A549 (cell line): ENCODE measurements around the gene AMIGO3. TPM values are rescaled to one million over a fixed set of nuclear protein-coding genes. Genes with fewer than 3 reads are reported as not detected.

Experiments
- ATAC-seq, 2 experiments: fragments of 200-7000 bp in 1 of 2; fragments of >200 bp in 1 of 2; cut with Nextera tagmentation in 1 of 2; cut with Tn5 transposase in 1 of 2; 3 replicates each; pipeline versions ENCODE4 v1.8.0 to v1.9.1; 2018 to 2020; ENCODE audit warnings: mild to moderate bottlenecking in 1 of 2, moderate library complexity in 1 of 2
- CTCF ChIA-PET: fragments of 300-600 bp; sonication (Branson Sonifier 250); formaldehyde crosslinking; extraction: SDS; loops from one replicate; lab custom pipeline; 2021; ENCODE audit warnings: antibody characterized with exemption, inconsistent platforms; lab: Yijun Ruan, JAX
- POLR2A ChIA-PET: fragments of 350-600 bp; formaldehyde crosslinking; extraction: SDS; loops from one replicate; lab custom pipeline; 2021; ENCODE audit warnings: antibody characterized with exemption, inconsistent platforms; lab: Yijun Ruan, JAX
- DNase-seq, 2 experiments: peaks; one replicate each; pipeline versions ENCODE4 v3.0.0 to v3.0.0-alpha.2; 2011 to 2016; ENCODE audit warnings: low read depth in 1 of 2, low spot score in 1 of 2
- FAIRE-seq: peaks from 2 replicates; lab custom pipeline; 2011; peaks lifted over from hg19 to GRCh38; lab: Jason Lieb, UNC
- H3K27ac ChIP-seq, 2 experiments: fragments of >200 bp; sonication (Bioruptor Twin); formaldehyde crosslinking; 3 replicates each; pipeline ENCODE4 v1.5.1; 2016 to 2017
- H3K4me1 ChIP-seq: fragments of >200 bp; sonication (Bioruptor Twin); formaldehyde crosslinking; 3 replicates; pipeline ENCODE4 v1.6.1; 2016
- H3K4me2 ChIP-seq: fragments of >200 bp; sonication (Bioruptor Twin); formaldehyde crosslinking; 3 replicates; pipeline ENCODE4 v1.6.1; 2016
- H3K4me3 ChIP-seq: fragments of >200 bp; sonication (Bioruptor Twin); formaldehyde crosslinking; 3 replicates; pipeline ENCODE4 v1.5.1; 2016
- H3K9me3 ChIP-seq: fragments of >200 bp; sonication (Bioruptor Twin); formaldehyde crosslinking; 3 replicates; pipeline ENCODE4 v1.6.1; 2016
- ATOH8 ChIP-seq: fragments of 250-450 bp; sonication (Bioruptor Pico); IDR thresholded peaks from 2 replicates; pipeline ENCODE4 v1.5.0; 2020; ENCODE audit warnings: low read depth, mild to moderate bottlenecking, moderate library complexity
- BHLHE40 ChIP-seq: IDR thresholded peaks from 2 replicates; pipeline ENCODE4 v1.6.1; 2012; ENCODE audit warnings: low read depth, low read length, inconsistent platforms
- CTCF ChIP-seq: fragments of >200 bp; sonication (Bioruptor Twin); formaldehyde crosslinking; IDR thresholded peaks from 3 replicates; pipeline ENCODE4 v1.5.1; 2016
- E2F6 ChIP-seq: IDR thresholded peaks from 2 replicates; pipeline ENCODE4 v1.6.1; 2012; ENCODE audit warnings: low read depth, borderline replicate concordance
- EHF ChIP-seq: fragments of 250-450 bp; sonication (Bioruptor Pico); IDR thresholded peaks from 2 replicates; pipeline ENCODE4 v1.5.0; 2020; ENCODE audit warnings: mild to moderate bottlenecking
- HES2 ChIP-seq: fragments of >200 bp; sonication (Bioruptor Twin); formaldehyde crosslinking; IDR thresholded peaks from 2 replicates; pipeline ENCODE4 v1.6.1; 2016
- HEYL ChIP-seq: fragments of 250-450 bp; sonication (Bioruptor Pico); IDR thresholded peaks from 2 replicates; pipeline ENCODE4 v1.8.0; 2021; ENCODE audit warnings: mild to moderate bottlenecking, moderate library complexity
- HOXB5 ChIP-seq: fragments of 250-450 bp; sonication (Bioruptor Pico); IDR thresholded peaks from 2 replicates; pipeline ENCODE4 v1.5.0; 2020; ENCODE audit warnings: mild to moderate bottlenecking, moderate library complexity
- JUN ChIP-seq, 2 experiments: fragments of >200 bp; sonication (Bioruptor Twin); formaldehyde crosslinking; IDR thresholded peaks; 2 replicates in 1 of 2; 3 replicates in 1 of 2; pipeline ENCODE4 v1.6.1; 2016 to 2017
- JUNB ChIP-seq: fragments of >200 bp; sonication (Bioruptor Twin); formaldehyde crosslinking; IDR thresholded peaks from 2 replicates; pipeline ENCODE4 v1.6.1; 2016
- NPAS2 ChIP-seq: fragments of 250-450 bp; sonication (Bioruptor Pico); IDR thresholded peaks from 2 replicates; pipeline ENCODE4 v1.8.0; 2022; ENCODE audit warnings: mild to moderate bottlenecking, moderate library complexity, borderline replicate concordance
- NR3C1 ChIP-seq: fragments of >200 bp; sonication (Bioruptor Twin); formaldehyde crosslinking; IDR thresholded peaks from 3 replicates; pipeline ENCODE4 v1.6.1; 2017
- POLR2AphosphoS2 ChIP-seq: conservative IDR thresholded peaks from 2 replicates; pipeline ENCODE4 v1.6.1; 2012; ENCODE audit warnings: low read length, improper control_type of control experiment, inconsistent platforms
- RARB ChIP-seq: fragments of 250-450 bp; sonication (Bioruptor Pico); IDR thresholded peaks from 2 replicates; pipeline ENCODE4 v1.8.0; 2021; ENCODE audit warnings: mild to moderate bottlenecking, moderate library complexity
- RCOR1 ChIP-seq: fragments of 150-350 bp; IDR thresholded peaks from 2 replicates; pipeline ENCODE4 v1.6.1; 2014; ENCODE audit warnings: antibody characterized with exemption, low read length, low read depth
- USF2 ChIP-seq: fragments of 450-650 bp; IDR thresholded peaks from 2 replicates; pipeline ENCODE4 v1.6.1; 2014; ENCODE audit warnings: antibody characterized with exemption
- ZFP36 ChIP-seq: fragments of 450-650 bp; IDR thresholded peaks from 2 replicates; pipeline ENCODE4 v1.6.1; 2014; ENCODE audit warnings: borderline replicate concordance; ENCODE audit not compliant: partially characterized antibody
- ZSCAN20 ChIP-seq: fragments of 250-450 bp; sonication (Bioruptor Pico); IDR thresholded peaks from 2 replicates; pipeline ENCODE4 v1.8.0; 2022; ENCODE audit warnings: mild to moderate bottlenecking, moderate library complexity
- WGBS: methylation state at CpG from one replicate; pipeline ENCODE4 v1.1.6; 2017; ENCODE audit errors: missing lambda C conversion rate; 5-methylcytosine and 5-hydroxymethylcytosine counted together
- polyA plus RNA-seq, 4 experiments: library from polyadenylated mRNA; depleted of rRNA in 3 of 4; stranded (reverse); fragments of >200 nt; fragmentation: RNase III in 1 of 4; extraction: RNeasy Plus Mini Kit Qiagen cat#74134 plus additional on column Dnase treatment in 1 of 4; gene quantifications; 2 replicates in 3 of 4; 3 replicates in 1 of 4; pipeline ENCODE4 v1.2.3, GENCODE V29; 2011 to 2017

AMIGO3 gene
- polyA plus RNA-seq, 2 of the 4 experiments (the other 2 are of a cell fraction): 0.03 TPM; not detected in 1

- Histone ChIP-seq H3K4me1 (no peaks in the 10 kb centered on the region), H3K4me3 (no peak overlapping the region), H3K9me3 (no peaks in the 10 kb centered on the region), H3K27ac (no peak overlapping the region), H3K4me2 (no peak overlapping the region)
- ChIA-PET CTCF (interaction anchor here (0.9 kb wide), 1 partner anchor 45 kb away, joined by 3 read pairs; no protein-coding TSS in a partner anchor), POLR2A (no interaction called here)
- DNase-seq (no peak), ATAC-seq (no peak), FAIRE-seq (no peak)
- TF ChIP-seq HOXB5 (CRISPR knock-in tag): no peak
- TF ChIP-seq NPAS2 (CRISPR knock-in tag): no peak
- TF ChIP-seq RCOR1: no peak
- TF ChIP-seq ZFP36: no peak
- TF ChIP-seq RARB: no peak
- TF ChIP-seq HES2: no peak
- no peak for TF ChIP-seq POLR2AphosphoS2
- TF ChIP-seq JUN (IDR thresholded peaks at IDR 0.05): no peak
- TF ChIP-seq USF2: no peak
- no peak for TF ChIP-seq EHF (CRISPR knock-in tag)
- WGBS: 81% methylated on average over 2 of the region's 2 CpGs
Measured at GRCh38 chr3:49757197-49757596, 37.7 kb upstream of the AMIGO3 start.

GRCh38 chr3:49756036-49756435 is 36.6 kb upstream of the AMIGO3 start:
- ChIA-PET POLR2A (no interaction called here), CTCF (no interaction called here)
- DNase-seq (no peak), FAIRE-seq (no peak), ATAC-seq (no peak)
- no peak overlapping the region for H3K4me3 ChIP-seq
- no peak overlapping the region for H3K4me2 ChIP-seq
- no peak overlapping the region for H3K27ac ChIP-seq
- H3K4me1 ChIP-seq: peaks cover 3% of the 10 kb centered on the region; the same call in 2 of the 3 replicates
- TF ChIP-seq JUNB (no peak), CTCF (no peak), ZSCAN20 (CRISPR knock-in tag) (no peak), BHLHE40 (no peak), JUN (IDR thresholded peaks at IDR 0.05) (no peak), HEYL (CRISPR knock-in tag) (no peak)
- 72% methylated on average over 1 of the region's 1 CpG for WGBS
- no peaks in the 10 kb centered on the region for H3K9me3 ChIP-seq

GRCh38 chr3:49754536-49754935 is 35.1 kb upstream of the AMIGO3 start:
- no peak overlapping the region for H3K4me2 ChIP-seq
- CTCF ChIA-PET: no interaction called here
- no peak overlapping the region for H3K27ac ChIP-seq
- 83% methylated on average over 1 of the region's 1 CpG for WGBS
- no peaks in the 10 kb centered on the region for H3K9me3 ChIP-seq
- no peak for ATAC-seq
- no peak overlapping the region for H3K4me3 ChIP-seq
- no peak for DNase-seq
- TF ChIP-seq E2F6 (no peak), ATOH8 (CRISPR knock-in tag) (no peak), NR3C1 (no peak), JUN (IDR thresholded peaks at IDR 0.05) (no peak)
- TF ChIP-seq, all 56 proteins: peak for 0
- H3K4me1 ChIP-seq: peaks cover 14% of the 10 kb centered on the region; the same call in 2 of the 3 replicates
- FAIRE-seq: no peak
- POLR2A ChIA-PET: no interaction called here
